Epithelial cell of proximal tubule (primary cell): Measurements from ENCODE around the gene MSL3B.

Experiments used
- DNase-seq: peaks from one replicate; pipeline ENCODE4 v3.0.0-alpha.2; 2011; ENCODE audit warnings: low read depth
- H3K4me3 ChIP-seq: 2 replicates; pipeline ENCODE4 v1.5.1; 2011; ENCODE audit warnings: low read depth, mild to moderate bottlenecking, low read length
- TF ChIP-seq, protein P1 (sequence below): conservative IDR thresholded peaks from 2 replicates; pipeline ENCODE4 v1.5.1; 2012; ENCODE audit warnings: low read depth, mild to moderate bottlenecking, low read length

The MSL3B gene

DNA sequence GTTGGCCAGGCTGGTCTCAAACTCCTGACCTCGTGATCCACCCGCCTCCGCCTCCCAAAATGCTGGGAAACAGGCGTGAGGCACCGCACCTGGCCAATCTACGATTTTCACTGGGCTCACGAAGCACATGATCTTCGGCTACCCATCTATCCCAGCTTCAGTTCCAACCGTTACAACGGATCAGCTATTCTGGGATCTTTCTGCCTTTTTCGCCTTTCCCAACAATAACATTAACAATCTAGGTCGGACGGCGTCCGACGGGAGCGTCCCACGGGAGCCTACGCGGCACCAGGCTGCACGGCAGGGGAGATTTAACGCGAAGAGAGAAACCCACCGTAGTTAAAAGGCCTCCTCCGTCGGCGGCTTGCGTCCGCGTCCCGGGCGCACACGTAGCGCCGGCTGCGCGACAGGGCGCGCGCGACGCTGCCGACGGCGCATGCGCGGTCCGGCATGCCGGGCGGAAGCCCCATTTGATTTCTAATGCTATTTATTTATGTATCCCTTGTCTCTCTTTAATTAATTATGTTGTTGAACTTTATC, at the start of gene MSL3B:
Gene MSL3B (minus strand): TSS at position 394 of the 540 bp plus-strand sequence.
- TF ChIP-seq, protein P1, sequence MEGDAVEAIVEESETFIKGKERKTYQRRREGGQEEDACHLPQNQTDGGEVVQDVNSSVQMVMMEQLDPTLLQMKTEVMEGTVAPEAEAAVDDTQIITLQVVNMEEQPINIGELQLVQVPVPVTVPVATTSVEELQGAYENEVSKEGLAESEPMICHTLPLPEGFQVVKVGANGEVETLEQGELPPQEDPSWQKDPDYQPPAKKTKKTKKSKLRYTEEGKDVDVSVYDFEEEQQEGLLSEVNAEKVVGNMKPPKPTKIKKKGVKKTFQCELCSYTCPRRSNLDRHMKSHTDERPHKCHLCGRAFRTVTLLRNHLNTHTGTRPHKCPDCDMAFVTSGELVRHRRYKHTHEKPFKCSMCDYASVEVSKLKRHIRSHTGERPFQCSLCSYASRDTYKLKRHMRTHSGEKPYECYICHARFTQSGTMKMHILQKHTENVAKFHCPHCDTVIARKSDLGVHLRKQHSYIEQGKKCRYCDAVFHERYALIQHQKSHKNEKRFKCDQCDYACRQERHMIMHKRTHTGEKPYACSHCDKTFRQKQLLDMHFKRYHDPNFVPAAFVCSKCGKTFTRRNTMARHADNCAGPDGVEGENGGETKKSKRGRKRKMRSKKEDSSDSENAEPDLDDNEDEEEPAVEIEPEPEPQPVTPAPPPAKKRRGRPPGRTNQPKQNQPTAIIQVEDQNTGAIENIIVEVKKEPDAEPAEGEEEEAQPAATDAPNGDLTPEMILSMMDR = no peak
- no peak for DNase-seq

DNA sequence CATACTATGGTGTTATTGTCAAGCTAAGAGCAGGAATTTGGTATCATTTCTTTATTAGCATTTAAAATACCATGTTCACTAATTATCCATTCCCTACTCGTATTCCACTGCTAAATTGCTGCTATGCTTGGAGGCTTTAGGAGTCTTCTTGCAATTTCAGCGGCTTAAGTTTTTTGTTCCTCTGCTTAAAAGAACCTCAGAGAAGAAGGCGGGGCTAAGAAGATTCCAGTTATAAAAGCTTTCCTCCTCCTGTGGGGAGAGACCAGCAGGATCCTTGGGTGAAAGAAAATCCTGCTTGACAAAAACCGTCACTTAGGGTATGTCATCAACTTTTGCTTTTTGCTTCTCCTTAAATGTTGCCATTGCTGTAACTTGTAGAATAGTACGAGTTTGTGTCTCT, 48.9 kb upstream of the MSL3B start, which contains the start of gene TRPM8:
Gene TRPM8 (plus strand): TSS at position 258 of the 400 bp plus-strand sequence. CDS start 9,165 bp downstream, outside the sequence.
- TF ChIP-seq, protein P1 = no peak
- no peak within 1 kb of the TSS for H3K4me3 ChIP-seq
- no peak for DNase-seq

More for the DNA sequence above, at the start of gene MSL3B:
- H3K4me3 ChIP-seq = peak within 1 kb of the TSS; percentile 72

DNA sequence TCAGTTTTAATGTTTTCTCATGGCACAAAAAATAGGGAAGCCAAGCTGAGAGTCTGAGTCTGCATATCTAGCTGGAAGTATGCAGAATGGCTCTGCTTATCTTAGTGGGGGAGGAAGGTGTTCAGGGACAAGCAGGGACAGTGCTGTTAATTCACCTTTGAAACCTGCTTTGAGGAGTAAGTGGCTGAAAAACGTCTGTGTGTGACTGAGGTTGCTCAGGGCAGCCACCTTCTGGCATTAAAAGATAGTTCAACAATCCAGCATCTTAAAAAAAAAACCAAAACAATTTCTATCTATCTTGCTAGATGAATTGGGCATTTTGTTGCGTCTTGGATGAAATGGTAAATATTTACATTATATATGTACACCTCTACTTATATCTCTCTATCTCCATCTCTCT, 46.9 kb upstream of the MSL3B start:
- no peak for DNase-seq
- TF ChIP-seq, protein P1 = peak; percentile 47
- H3K4me3 ChIP-seq = no peak overlapping the region

DNA sequence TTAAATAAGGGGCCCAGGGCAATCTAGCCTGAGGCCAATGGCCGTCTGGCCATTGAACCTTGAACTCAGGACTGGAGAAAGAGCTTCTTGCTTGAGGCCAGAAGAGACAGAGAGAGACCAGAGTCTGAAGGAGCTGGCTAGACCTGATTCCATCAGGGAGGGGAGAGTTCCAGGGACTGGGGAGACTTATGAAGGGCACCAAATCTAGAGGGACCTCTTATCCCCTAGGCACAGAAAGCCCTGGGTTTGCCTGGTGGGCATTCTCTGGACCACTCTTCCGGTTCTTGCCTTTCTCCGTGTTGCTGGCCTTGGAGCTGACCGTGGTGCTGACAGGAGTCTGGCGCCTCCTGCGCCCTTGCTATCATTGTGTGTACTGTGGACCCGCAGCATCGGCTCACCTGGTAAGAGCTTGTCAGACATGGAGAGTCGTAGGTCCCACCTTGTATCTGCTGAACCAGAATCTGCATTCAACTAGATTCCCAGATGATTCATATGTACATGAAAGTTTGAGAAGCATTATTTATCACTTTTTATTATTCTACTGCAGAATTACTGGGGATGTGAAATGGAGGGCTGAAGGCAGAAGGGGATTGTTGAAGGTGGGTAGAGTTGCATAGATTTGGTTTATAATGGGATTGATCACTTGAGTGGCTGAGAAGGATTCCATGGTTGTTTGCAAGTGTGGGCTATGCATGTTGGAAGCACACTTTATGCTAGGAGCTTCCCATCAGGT, 44.7 kb upstream of the MSL3B start:
- TF ChIP-seq, protein P1 = no peak
- no peak for DNase-seq

DNA sequence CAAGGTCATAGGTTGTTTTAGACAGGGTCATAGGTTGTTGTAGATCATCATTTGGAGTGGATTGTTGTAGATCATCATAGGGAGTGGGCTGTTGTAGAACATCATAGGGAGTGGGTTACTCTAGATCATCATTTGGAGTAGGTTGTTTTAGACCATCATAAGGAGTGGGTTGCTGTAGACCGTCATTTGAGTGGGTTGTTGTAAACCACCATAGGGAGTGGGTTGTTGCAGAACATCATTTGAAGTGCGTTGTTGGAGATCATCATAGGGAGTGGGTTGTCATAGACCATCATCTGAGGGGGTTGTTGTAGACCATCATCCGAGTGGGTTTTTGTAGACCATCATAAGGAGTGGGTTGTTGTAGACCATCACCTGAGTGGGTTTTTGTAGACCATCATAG, 39.4 kb upstream of the MSL3B start:
- no peak overlapping the region for H3K4me3 ChIP-seq
- TF ChIP-seq, protein P1 = no peak
- DNase-seq = no peak

More for the DNA sequence above, 44.7 kb upstream of the MSL3B start:
- H3K4me3 ChIP-seq = no peak overlapping the region

DNA sequence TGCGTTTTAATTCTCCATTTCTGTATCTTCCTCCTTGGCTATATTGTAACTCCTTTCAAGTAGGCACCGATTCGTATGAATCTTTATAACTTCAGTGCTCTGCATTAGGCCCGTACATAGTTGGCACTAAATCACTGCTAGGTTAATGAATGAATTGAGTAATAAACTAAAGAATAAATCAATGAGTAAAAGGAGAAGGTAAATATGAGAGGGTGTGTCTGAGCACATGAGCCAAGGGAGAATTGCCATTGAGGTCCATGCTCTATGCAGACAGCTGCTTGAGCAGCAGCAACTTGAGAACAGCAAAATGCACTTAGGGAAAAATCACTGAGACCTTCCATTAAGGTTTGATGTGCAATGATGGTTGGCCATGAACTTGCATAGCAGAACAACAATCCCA, 37.8 kb upstream of the MSL3B start:
- no peak overlapping the region for H3K4me3 ChIP-seq
- TF ChIP-seq, protein P1 = no peak
- no peak for DNase-seq
